EL (cell line): ENCODE data around the gene SAMSN1.
"Not testable (repeated sequence)": the region's sequence is repeated elsewhere in the genome, so short reads cannot be mapped to it uniquely, and the experiment has no call there.

Experiments used
- DNase-seq: peaks from one replicate; pipeline ENCODE4 v3.0.0-alpha.2; 2016

Gene SAMSN1

DNA sequence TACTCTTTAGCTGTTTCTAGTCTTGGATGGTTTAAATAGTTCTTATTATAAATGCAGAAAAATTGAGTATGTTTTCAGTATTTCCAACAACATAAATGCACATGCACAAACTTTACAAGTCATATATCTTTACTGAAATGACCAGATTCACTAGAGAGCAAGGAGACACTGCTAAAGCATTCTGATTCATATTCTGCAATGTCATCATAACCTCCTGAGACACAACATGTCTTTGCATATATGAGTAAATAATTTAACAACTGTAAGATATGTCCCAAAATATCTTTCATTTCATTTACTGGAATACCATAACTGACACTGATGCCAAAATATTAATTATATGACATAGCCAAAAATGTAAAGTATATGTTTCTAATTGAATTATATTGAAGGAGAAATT, 16.8 kb upstream of the SAMSN1 start:
- no peak for DNase-seq

DNA sequence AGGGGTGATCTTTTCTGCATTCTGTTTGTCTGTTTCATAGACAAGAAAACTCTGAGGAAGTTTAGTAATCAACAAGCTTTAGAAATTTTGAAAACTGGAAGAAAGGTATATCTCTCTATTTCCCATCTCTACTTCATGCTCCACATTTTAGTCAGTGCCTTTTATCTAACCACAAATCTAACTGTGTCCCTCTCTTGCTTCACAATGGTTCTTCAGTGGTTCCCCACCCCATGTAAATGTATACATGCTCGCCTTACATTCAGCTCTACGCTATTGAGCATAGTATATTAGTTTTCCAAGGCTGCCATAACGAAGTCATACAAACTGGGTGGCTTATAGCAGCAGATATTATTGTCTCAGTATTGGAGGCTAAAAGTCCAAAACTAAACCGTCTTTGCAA, 14.4 kb upstream of the SAMSN1 start:
- no peak for DNase-seq

DNA sequence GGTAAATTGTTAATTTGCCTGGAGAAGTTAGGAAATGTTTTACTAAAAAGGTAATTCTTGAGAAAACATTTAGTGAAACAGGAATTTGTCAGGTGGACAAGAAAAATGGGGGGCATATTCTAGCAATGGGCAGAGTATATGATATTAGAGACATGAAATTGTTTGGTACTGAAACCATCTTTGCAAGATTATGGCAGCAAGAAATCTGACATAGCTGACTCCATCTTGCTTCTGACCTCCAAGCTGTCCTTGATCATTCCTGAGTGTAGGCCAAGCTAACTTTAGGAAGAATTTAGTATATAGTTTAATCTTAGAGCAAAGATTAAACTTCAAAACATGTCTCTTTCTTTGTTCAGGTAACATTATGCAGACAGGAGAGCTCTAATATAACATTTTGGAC, 14.0 kb upstream of the SAMSN1 start:
- no peak for DNase-seq

DNA sequence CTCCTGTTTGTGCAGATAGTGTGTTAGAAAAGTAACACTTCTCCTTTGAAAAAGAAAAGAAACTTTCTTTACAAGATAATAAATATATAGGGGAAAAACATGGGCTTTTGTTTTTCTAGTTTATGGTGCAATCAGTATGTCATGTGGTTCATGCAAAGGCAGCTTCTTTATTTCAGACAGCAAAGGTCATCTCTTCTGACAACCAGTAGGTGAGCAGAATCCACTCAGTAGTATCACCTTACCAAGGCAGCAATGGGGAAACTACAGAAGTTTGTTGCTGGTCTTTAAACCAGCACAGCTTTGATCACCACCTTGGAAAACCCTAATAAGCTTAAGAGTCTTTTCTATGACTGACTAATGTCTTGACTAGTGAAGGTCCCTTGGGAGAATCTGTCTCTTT, 13.0 kb upstream of the SAMSN1 start:
- DNase-seq, result no peak

DNA sequence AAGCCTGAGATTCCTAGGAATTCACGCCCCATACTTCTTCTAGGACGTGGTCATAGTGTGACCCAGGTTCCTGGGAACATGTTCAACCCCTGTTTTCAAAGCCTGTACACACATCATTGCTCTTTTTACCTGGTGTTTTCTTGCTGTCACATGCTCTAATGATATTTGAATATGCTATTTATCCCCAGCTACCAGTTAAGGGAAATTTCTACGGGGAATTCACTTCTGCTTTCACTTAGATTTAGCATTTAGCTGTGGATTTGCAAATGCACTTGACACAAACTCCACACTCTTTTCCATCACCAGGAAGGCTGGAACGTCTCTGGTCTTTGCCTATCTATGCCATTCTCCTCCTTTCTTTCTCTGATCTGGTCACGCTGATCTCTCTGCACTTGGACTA, 11.3 kb upstream of the SAMSN1 start:
- no peak for DNase-seq

DNA sequence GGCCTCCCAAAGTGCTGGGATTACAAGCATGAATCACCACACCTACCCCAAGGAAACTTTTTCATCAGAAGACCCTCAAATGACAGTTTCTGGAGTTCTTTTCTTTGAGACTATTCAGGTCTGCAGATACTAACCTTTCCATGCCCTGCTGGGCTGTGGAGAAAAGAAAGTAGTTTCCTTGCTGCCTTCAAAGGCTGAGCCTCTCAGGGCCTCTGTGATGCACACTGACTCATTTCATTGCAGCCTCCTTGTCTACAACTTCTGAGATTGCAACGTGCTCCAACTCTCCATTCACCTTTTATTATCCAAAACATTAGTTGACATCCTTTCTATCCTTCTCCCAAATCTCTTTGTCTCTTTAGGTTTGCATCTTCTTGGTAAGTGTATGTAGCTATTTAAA, 8.8 kb upstream of the SAMSN1 start:
- no peak for DNase-seq

DNA sequence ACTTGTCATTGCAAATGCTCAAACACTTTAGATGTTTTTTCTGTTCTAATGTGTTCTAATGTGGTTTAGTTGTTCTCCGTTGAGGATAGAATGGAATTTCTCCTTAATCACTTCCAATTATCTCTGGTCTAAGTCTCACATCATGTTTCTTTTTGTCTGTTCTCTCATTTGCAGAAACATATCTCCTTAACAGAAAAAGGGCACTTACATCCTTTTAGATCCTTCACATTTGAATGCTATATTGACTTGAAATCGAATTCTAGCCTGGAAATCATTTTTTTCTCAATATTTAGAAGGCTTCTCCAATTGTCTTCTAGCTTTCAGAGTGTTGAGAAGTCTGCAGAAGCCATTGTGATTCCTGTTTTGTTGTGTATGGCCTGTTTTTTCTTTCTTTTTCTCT, 7.3 kb upstream of the SAMSN1 start:
- no peak for DNase-seq

DNA sequence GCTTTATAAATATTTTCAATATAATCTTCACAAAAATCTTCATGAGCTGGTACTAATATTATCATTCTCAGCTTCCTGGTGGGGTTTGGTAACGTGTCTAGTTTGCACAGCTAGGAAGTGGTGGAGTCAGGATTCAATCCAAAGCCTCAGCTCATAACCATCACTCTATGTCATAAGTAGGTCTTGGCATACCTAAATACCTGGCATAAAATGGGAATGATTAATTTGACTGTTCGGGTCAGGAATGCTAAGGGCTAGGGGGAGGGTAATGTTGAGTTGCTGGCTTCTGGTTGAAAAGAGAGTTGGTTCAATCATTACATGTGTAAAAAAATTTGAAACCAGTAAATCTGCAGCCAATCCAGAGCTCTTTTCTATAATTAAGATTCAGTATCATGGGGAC, 5.6 kb upstream of the SAMSN1 start:
- DNase-seq, result no peak

DNA sequence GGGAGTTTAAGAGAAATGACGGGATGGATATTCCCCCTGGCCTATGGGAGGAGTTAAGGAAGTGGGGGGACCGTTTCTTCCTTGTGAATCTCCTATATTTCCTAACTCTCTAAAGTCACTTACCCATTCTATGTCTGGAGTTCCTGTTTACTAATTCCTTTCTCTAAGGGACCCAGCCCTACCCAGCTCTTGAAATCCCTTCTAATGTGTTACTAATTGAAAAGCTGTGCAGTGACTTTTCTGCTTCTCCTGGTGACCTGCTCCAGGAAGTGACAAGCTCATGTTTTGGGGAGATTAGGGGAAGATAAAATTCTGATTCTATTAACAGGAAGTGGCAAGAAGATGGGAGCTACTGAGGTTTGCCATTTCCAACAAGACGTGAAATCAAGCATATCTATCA, 4.0 kb upstream of the SAMSN1 start:
- DNase-seq, result no peak

DNA sequence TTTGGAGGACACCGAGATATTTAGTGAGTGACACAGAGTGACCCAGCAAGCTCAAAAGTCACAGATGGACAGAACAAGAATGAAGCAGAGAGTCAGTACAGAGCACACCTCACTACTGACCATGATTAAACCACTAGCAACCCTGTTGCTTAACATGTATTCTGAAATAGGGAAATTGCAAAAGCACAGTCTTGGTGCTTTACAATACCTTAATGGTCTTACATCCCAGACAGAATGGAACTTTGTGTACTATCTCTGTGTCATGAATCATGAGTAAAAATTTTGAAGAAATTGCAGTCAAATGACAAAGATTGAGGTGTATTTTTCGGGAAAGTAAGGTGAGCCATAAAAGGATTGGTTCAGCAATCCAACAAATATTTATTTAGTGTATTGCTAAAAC, 2.7 kb upstream of the SAMSN1 start:
- DNase-seq, result no peak

DNA sequence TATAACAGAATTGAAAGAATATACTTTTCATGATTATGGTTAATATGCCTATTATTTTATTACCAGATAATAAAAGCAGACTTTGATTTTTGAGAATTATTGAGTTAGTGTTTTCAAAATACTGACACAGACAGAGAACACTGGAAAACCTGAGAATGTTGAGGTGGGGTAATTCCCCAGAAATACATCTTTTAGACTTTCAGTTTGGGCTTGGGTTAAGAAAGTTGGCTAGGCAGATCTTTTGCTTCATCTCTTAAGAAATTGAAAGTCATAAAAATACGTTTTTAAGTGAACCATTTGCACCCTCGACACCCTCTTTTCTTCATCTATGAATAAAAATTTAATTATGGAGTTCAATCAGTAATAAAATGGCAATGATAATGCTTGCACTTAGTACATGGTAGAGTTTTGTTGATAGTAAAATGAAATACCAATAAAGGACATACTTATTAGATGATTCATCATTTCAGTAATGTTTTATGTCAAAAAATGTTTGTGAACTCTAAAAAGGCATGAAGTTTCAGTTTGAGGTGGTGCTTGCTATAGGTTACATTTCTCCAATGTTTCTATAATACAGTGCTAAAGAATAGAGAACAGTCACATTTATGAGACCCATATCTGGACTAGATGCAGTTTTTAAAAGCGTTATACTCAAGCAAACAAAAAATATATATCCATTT, 1.9 kb upstream of the SAMSN1 start:
- DNase-seq, result no peak

DNA sequence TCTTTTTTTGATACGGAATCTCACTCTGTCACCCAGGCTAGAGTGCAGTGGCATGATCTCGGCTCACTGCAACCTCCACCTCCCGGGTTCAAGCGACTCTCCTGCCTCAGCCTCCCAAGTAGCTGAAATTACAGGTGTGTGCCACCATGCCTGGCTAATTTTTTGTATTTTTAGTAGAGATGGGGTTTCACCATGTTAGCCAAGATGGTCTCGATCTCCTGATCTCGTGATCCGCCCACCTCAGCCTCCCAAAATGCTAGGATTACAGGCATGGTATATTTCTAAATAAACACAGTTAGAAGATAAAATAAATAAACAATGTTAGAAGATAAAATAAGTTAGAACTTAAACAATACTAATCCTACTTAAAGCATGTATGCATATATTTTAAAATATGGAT, 604 bp upstream of the SAMSN1 start:
- DNase-seq, result not testable (repeated sequence)

DNA sequence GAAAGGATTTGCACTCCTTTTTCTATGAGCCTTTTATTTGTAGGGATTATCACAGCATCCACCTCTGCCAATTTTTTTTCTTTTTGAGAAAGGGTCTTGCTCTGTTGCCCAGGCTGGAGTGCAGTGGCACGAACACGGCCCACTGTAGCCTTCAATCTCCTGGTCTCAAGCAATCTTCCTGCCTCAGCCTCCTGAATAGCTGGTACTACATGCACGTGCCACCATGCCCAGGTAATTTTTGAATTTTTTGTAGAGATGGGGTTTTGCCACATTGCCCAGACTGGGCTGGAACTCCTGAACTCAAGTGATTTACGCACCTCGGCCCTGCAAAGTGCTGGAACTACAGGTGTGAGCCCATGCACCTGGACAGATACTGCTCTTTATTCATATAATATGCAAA, 2.1 kb downstream of the SAMSN1 start:
- DNase-seq, result no peak

DNA sequence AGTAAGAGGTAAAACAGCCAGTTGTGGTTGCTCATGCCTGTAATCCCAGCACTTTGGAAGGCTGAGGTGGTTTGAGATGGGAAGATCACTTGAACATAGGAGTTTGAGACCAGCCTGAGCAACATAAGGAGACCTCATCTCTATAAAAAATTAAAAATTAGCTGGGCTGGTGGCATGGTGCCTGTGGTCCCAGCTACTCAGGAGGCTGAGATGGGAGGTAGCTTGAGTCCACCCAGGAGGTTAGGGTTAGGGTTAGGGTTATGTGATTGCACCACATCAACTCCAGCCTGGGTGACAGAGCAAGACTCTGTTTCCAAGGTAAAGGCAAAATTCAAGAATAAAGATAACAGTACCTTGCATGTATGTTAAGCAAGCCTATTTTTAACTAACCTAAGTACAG, 3.5 kb downstream of the SAMSN1 start:
- DNase-seq, result no peak

DNA sequence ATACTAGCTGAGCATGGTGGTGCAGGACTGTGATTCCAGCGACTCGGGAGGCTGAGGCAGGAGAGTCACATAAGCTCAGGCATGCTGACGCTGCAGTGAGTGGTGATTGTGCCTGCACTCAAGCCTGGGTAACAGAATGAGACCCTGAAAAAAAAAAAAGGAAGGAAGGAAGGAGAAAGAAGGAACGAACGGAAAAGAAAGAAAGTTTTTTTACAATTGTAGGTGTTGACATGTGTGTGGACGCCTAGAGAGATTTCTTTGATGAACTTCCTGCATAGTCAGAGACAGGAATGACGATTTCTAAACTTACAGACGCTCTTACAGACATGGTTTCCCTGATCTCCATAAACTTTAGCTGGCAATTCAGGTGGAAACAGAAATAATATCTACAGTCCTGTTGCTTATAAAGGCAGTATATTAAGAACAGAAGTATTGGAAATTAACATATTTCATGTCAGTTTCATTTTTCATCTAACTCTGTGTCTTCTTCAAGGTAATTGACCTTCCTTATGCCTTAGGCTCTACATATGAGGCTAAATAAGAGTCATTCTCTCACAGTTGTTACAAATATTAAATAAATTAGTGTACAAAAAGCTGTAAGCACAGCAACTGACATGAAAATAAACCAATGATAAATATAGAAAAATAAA, 4.1 kb downstream of the SAMSN1 start:
- DNase-seq, result no peak

DNA sequence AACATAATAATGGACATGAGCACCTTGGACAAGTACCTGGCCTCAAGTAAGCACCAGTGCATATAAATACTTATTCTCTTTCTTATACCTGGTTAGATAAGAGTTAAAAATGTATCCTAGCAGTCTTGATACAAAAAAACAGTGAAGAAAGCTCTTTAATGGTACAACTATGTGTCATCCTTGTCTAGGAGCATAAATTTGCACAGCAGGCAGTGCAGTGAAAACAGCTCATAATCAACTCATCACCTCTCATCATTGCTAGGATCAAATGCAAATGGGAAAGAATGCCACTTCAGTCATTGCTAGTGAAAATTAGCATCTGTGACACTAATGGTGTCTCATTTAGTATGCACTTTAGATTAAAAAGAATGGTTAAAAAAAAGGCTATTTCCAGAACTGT, 7.6 kb downstream of the SAMSN1 start:
- no peak for DNase-seq

DNA sequence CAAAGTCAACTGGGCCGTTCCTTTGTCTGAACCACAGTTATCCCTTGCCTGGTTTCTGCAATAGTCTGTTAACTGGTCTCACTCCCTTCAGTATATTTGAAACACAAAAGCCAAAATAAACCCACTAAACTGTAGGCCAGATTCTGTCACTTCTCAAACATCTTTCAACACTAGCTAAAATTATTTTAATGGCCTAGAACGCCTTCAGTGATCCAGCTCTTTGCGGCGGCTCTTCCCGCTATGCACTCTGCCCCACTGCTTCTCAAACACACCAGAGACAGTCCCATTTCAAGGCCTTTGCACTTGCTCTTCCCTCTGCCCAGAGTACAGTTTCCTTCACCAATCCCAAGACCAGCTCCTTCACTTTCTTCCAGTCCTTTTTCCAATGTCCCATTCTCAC, 9.2 kb downstream of the SAMSN1 start:
- no peak for DNase-seq

DNA sequence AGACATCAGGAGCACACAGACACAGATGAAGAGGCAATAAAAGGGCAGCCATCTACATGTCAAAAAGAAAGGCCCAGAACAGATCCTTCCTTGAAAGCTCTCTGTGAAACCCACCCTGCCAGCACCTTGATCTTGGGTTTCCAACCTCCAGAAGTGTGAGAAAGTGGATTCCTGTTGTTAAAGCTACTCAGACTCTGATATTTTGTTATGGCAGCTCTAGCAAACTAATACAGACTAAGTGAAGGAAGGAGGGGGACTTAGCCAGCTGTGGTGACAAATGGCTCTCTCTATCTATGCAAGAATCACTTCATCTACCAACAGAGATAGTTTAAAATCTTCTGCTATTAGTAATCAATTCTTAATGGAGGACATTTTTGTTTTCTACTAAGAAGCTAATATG, 10.4 kb downstream of the SAMSN1 start:
- DNase-seq, result no peak

DNA sequence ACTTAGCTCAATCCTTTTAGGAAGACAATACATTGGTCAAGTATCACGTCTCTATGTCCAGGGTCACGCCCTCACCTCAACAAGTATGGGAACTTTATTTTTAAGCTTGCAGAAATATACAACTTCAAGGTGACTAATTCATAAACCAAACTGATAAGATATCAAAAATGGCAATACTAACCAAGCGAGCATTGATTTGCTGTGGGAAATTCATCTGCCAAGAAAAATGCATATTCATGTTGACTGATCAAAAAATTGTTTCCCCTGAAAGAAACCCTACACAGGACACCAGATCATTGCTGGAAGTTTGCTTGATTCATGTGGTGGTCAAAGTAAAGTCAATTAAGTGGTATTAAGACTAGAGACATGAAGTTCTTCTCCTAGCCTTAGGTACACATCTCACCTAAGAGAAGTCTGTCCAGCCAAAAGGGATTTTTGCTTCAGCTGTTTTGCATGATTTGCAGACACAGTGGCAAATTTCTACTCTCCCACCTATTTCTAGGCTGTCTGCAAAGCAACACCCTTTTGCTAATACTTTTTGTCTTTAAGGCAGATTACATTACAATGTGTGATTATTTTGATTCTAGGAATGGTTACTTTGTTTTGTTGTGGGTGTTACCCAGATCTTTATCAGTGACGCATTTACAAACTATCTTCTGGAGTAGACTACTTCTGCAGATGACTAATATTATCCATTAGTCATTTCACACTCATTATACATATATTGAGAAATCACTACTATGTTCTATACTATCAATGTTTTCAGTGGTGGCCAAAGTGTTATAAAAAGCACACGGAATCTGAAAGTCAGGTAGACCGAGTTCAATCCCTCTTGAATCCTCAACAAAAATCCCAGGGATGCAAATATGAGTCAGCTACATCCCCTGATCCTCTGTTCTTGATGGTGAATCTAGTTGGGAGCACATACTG, 12.4 kb downstream of the SAMSN1 start:
- peak; percentile 73 for DNase-seq

DNA sequence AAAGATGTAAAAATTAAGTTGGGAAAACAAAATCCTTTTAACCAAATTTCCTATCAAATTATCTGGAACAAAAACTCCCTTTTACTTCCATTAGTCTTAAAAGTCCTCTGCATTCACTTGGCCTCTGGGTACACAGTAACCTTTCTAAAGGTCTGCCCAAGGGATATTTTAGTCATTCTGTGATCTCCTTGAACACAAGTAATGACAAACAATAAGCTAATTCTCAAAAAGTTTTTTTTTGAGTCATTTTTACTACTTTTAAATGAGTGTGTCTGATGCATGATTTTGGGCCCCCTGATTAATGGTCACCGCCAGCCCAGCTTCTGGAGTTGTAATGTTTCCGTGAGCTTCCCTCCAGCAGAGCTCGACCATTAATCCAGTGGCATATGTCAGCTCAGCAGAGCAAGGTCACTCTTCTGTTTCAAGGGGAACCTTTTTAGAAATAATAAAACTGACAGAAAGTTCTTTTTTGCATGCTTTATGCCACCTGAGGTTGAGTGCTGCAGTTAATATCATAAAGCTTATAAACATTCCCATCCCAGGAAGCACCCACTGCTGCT, 14.3 kb downstream of the SAMSN1 start:
- DNase-seq, result no peak

DNA sequence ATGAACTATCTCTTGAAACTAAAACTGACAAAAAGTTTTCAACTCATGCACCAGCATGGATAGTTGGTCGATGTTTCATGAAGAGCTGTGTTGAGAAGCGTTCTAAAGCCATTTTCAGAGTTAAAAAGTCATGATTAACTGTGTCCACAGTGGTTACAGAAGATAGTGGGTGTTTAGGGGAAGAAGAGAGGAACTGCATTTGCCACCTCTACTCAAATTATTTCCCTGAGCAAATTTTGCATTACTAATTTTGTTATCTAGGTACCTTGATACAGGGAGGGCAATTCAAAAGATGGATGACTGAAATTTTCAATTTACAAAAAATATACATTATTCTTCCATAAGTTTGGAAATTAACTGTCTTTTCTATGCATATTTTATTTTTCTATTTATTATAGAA, 15.5 kb downstream of the SAMSN1 start:
- no peak for DNase-seq

DNA sequence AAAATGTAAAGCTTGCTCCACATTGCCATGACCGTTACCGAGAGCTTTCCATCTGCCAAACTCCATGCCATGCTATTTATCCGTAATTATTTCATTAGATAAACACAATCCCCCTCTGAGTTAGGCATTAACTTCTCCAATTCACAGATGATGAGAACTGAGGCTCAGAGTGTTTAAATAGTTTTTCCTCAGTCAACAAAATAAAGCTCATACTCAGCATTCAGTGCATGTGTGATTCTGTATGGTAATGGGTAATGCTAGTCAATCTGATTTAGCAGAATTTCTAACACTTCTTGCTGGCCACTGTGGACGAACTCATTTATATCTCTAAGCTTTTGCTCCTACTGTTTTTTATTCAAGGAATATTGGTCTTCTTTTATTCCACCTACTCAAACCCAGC, 17.3 kb downstream of the SAMSN1 start:
- DNase-seq, result no peak
